ENCODE data around the gene NAAA.
"Not testable (repeated sequence)": the region's sequence is repeated elsewhere in the genome, so short reads cannot be mapped to it uniquely, and the experiment has no call there.

The NAAA gene

DNA sequence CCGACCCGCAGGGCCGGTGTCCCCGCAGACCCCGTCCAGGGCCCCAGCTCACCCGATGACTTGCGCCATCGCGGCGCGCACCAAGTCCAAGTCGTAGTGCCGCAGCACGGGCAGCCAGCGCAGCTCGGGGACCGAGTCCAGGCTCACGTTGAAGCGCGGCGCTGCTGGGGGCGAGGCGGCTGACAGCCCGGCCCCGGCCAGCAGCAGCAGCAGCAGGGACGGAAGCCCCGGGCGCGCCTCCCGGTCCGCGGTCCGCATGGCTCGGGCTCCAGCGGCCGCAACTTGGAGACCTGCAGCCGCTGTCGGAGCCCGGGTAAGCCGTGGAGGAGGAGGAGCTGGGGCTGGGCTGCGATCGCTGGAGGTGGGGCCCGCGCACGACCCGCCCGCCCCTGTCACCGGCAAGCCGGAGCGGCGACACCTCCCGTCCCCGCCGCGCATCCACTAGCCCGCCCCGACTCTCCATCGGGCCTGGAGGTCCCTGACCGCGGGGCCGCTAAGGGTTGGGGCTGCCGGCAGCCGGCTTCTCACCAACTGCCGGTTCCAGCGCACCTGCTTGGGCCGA is at the start of gene NAAA:
Gene NAAA (minus strand): TSS at position 322 of the 562 bp plus-strand sequence. CDS start 64 bp downstream, at position 258.
- DNase-seq (ENCODE audit: low read depth in 2 of 2) = peak; percentile 70 to 74

DNA sequence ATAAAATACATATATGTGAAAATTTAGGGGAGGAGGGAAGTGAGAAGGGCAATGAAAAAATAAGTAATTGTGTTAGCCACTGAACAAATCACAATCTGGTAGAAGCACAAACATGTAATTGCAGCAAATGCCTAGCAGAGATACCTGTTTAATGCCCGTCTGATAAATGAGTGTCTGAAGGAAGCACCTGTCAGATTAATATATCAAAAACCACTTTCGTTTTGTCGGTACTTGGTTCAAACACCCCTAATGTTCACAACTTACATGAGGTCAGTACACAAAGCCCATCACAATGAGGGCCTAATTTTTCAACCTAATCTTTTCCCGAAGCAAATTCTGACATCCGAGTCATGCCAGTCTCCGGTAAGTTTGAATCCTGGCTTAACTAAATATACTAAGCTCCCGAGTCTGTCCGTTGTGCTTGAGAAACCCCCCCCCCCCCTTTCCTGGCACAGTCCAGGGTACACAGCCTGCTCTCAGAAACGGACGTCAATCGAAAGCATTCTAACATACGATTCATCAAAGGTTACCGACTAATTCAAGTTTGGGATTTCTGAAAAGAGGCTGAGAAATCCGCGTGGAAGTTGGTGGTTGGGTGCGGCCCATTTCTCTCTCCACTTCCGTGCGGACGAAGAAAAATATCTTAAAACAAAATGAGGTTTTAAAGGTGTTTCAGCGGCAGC is 49.2 kb upstream of the NAAA start:
- DNase-seq (ENCODE audit: low read depth in 2 of 2) = no peak

DNA sequence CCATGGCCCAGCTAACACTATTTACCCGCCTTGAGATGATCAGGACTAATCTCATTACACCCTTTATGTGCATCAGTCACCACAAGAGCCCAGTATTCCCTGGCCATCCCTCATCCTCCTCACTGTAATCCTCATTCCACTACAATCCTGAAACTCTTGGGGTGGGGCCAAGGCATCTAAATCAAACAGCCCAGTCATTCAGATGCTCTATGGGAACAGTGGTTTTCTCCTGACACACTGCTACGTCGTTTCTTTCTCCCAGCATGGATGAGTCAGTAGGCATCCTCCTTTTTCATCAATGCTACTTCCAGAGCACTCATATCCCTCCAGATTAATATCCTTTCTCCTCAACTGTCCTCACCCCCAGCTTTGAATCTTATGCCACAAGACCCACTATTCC is 44.3 kb upstream of the NAAA start:
- DNase-seq (ENCODE audit: low read depth in 2 of 2) = no peak

DNA sequence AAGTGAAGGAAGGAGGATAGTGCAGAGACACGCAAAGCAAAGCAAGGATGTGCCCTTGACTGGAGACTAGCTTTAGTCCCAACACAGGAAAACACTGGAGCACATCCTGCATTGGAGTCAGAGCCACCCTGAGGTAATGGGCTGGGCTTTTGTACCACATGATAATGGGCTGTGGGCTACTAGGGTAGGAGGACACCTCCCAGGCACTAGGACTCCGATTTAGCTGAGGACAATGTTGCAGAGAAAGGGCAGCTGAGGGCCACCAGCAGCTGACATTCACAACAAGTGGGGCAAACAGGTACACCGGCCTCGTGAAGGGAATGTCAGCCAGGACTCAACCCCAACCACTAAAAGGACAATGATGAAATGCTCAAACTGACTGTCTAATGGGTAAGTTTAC is 39.8 kb upstream of the NAAA start:
- DNase-seq (ENCODE audit: low read depth in 2 of 2) = no peak

DNA sequence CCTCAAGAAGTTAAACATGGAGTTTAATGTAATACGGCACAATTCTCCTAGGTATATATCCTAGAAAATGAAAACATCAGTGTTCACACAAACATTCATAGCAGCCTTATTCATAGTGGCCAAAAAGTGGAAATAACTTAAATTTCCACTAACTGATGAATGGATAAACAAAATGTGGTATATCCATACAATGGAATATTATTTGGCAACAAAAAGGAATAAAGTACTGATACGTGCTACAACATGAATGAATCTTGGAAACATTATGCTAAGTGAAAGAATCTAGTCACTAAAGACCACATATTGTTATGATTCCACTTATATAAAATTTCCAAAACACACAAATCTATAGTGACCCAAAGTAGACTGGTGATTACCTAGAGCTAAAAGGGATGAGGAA is 35.4 kb upstream of the NAAA start:
- DNase-seq (ENCODE audit: low read depth in 2 of 2) = no peak

DNA sequence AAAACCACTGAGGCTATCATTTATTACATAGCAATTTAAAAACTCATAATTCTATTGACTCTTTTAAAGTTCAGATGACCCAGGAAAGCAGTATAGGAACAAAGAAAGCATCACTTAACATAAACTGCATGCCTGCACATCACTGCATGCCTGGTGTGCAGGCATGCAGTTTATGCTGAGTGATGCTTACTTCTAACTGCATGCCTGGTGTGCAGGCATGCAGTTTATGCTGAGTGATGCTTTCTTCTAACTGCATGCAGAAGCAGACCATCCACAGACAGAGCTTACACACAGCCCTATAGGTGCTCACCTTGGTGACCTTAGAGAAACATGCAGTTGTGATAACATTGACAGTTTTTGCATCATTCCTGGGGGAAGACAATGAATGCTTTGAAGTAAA is 33.0 kb upstream of the NAAA start:
- no peak for DNase-seq (ENCODE audit: low read depth in 2 of 2)

DNA sequence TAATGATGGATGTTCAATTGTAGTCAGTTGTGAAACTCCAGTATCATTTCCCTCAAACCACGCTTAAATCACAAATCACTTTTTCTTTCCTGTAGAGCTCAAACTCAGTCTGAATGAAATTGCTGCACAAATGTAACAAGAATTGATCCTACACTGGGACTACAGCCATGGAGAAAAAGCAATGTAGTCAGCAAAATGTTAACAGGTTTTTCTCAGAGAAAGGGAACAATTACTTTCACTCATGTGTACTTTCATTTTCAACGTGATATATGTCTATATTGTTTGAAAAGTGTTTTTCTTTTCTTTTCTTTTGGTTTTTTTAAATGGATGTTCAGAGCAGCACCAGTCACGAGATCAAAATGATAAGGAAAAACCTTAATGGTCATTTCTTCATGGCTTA is 27.3 kb upstream of the NAAA start:
- no peak for DNase-seq (ENCODE audit: low read depth in 2 of 2)

DNA sequence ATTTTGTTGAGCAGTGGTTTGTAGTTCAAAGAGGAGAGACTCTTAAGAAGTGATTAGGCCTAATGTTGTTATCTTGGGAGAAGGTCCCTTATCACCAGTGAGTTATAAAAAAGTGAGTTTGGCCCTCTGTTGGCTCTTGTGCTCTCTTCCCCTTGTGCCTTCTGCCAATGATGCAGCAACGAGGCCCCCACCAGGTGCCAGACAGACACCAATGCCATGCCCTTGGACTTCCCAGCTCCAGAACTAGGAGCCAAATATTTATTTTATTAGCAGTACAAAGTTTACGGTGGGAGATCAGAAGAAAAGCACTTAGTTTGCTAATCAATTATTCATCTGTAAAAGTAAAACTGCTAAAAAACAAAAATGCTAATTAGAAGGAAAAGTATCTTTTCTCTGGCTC is 22.7 kb upstream of the NAAA start:
- no peak for DNase-seq (ENCODE audit: low read depth in 2 of 2)

DNA sequence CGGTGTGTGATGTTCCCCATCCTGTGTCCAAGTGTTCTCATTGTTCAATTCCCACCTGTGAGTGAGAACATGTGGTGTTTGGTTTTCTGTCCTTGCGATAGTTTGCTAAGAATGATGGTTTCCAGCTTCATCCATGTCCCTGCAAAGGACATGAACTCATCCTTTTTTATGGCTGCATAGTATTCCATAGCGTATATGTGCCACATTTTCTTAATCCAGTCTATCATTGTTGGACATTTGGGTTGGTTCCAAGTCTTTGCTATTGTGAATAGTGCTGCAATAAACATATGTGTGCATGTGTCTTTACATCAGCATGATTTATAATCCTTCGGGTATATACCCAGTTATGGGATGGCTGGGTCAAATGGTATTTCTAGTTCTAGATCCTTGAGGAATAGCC is 21.3 kb upstream of the NAAA start:
- DNase-seq (ENCODE audit: low read depth in 2 of 2) = not testable (repeated sequence)

DNA sequence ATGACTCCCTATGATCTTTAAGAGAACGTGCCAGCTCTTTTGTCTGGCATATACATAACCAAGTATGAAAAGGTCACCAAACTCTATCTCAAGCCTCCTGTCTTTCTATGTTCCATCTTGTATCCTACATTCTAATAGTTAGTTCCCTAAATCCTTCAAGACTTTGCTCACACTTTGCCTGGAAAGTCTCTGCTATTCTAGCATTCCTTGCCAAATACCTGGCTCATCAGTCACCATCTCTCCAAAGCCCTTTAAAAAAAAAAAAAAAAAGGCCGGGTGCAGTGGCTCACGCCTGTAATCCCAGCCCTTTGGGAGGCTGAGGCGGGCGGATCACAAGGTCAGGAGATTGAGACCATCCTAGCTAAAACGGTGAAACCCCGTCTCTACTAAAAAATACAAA is 17.7 kb upstream of the NAAA start:
- not testable (repeated sequence) for DNase-seq (ENCODE audit: low read depth in 2 of 2)

DNA sequence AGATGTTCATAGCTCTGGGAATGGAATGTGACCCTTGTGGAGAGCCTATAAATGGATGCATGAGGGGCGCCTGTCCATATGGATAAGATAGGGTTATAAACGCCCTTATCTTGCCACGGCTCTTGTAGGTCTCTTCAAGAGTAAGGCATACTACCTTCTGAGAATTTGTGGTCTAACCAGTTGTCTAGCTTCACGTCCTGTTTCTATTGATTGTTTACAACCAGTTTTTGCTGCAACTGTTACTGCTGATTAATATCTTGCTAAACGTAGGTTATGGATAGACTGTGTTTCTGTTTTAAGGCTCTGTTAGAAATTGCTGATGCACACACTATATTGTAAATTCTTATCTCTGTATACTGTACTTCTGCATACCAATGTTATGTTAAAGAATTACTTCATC is 14.0 kb upstream of the NAAA start:
- not testable (repeated sequence) for DNase-seq (ENCODE audit: low read depth in 2 of 2)

DNA sequence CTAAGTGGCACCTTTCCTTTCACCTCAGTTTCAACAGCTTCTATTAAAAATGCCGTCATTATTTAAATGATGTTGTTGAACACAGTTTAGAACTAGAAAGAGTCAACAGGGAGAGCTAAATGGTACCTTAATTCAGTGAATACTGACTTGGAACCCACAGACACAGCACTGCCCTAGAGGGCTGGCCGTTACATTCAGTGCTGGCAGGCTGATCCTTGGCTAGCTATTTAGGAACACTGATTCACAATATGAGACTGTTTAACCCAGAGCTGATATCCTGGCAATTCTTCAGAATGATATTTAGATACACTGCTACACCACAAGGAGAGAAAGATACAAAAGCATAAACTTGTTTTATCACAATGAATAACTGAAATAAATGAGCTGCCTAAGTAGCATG is 12.7 kb upstream of the NAAA start:
- no peak for DNase-seq (ENCODE audit: low read depth in 2 of 2)

DNA sequence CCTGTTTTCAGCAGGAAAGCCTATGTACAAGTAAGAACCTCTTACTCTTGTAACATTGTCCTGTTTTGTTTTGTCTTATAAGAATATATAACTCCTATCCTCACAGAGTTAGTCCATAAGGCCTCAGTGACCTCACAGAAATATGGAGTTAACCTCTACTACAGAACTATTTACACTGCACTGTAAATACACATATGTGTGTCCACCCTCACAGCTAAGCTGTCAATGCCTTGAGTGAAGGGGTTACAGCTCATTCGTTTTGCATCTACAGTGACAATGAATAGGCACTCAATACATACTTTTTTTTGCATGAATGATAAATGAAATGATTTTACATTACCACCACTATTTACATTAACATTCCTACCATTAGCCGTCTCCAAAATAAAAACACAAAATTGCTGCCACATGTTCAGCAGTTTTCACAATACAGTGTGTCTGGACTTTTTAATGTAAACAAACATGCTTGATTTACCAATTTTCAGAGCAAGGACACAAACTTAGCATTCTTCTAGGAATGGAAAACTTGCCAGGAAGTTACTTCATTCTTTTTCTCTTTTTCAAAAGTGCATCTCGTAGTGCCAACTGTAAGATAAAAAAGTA is 9.5 kb upstream of the NAAA start:
- DNase-seq (ENCODE audit: low read depth in 2 of 2) = no peak

DNA sequence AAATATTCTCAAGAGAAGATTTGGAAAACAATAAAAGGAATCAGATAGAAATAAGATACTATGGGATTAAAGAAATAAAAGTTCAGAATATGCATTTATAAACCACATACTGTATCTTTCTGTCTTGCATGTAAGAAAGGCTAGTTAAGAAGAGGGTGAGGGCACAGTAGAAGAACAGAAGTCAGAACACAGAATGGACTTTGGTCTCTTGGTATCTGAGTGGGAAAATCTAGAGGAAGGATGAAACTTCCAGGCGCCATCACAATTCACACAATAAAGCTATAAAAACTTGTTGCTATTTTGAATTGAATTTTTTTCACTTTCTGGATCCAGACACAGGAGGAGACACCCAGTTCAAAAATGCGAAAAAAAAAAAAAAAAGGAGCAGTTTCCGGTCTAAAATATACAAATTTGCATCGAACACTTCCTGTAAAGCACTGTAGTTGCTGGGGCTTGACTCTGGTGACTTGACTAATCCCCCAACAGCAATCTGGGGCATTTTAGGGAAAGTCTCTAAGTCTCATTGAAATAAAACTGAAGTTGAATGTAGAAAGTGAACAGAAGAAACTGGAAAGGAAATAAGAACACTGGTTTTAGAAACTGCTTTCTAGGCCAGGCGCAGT is 8.1 kb upstream of the NAAA start:
- DNase-seq (ENCODE audit: low read depth in 2 of 2) = no peak

DNA sequence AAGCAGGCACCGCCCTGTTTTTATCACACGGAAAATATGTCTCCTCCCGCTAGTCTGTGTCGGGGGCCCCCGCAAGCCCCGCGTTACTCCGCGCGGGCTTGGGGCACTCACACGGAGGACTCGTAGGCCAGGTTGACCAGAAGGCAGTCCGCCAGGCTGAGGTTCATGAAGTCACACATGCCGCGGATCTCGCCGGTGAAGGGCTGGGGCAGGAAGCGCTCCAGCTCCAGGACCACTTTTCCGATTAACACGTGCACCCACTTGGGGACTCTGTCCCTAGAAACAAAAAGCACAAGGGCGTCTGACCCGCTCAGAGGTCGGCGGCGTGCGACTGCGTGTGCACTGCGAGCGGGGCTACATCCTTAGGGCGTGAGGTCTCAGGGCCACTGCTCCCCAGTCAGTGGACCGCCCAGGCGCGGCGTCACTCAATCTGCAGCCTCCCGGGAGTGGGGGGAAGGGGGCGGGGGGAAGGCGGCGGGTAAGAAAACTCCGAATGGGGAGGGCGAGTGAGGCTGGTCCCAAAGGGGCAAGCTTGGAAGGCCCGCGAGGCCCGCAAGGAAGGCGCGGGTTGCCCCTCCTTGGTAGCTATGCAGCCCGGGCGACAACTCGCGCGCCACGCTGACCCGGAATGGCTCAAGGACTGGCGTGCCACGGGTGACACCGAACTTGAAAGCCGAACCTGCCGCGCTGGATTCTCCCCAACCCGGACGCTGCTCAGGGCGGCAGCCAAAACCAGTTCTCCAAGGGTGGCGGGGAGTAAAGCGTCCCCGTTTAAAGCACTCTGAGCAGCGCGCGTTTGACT is 722 bp downstream of the NAAA start:
- peak; percentile 61 to 70 for DNase-seq (ENCODE audit: low read depth in 2 of 2)

DNA sequence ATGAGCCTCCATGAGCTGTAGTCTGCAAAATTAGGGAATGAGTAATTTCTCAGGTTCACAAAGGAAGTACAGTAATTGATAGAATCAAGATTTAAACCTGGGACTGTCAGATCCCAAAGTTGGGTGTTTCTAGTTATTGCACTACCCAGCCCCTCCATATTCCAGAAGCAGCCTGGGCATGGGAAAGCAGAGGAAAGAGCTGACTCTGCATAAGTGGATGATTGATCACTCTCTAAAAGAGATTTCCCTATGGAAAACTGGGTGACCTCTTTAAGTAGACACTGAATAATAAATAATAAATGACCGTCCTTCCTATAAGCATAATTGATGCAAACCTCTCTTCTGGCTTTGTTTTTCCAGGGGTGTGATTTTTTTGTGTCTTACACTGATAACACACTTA is 5.2 kb downstream of the NAAA start:
- no peak for DNase-seq (ENCODE audit: low read depth in 2 of 2)

DNA sequence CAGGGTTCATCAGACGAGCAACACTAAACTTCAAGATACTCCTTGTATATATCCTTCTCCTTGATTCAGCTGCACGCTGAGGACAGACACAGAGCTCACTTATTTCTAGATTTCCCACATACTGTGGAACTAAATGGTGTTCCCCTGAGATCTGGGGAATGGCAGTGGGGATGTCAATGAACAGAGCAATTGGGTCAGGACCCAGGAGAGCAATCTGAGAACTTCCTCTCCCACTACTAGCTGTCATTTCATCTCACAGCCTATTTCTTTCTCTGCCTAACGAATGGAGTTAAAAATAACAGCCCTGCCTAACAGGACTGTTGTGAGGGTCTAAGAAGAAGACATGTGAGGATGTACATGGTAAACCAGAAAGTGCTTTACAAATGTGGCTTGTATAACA is 10.7 kb downstream of the NAAA start:
- DNase-seq (ENCODE audit: low read depth in 2 of 2) = no peak

DNA sequence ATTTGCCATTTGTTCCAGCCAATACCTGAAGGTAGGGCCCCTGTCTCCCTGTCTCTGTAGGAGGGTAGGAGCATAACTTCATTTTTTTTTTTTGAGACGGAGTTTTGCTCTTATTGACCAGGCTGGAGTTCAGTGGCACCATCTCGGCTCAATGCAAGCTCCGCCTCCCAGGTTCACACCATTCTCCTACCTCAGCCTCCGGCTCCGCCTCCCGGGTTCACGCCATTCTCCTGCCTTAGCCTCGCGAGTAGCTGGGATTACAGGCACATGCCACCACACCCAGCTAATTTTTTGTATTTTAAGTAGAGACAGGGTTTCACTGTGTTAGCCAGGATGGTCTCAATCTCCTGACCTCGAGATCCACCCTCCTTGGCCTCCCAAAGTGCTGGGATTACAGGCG is 15.9 kb downstream of the NAAA start:
- DNase-seq (ENCODE audit: low read depth in 2 of 2) = not testable (repeated sequence)

DNA sequence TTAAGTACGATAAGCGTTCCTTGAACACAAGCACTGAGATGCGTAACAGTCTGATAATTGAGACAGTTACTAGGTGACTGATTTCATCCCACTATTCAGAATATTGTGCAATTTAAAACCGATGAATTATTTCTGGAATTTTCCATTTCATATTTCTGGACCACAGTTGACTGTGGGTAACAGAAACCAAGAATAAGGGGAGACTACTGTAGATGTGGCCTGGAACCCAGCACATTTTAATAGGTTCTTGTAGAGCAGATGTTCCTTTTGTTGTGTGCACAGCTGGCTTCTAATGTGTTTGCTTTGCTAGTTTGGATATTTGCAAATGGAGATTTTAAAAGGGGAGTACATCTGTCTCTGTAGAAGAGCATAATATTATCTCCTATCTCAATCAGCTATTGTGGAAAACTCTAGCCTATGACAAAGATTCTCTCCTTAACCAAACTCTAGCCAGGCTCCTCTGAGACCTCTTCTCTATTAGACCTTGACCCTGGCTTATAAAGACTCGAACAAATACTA is 16.4 kb downstream of the NAAA start:
- DNase-seq (ENCODE audit: low read depth in 2 of 2) = no peak

DNA sequence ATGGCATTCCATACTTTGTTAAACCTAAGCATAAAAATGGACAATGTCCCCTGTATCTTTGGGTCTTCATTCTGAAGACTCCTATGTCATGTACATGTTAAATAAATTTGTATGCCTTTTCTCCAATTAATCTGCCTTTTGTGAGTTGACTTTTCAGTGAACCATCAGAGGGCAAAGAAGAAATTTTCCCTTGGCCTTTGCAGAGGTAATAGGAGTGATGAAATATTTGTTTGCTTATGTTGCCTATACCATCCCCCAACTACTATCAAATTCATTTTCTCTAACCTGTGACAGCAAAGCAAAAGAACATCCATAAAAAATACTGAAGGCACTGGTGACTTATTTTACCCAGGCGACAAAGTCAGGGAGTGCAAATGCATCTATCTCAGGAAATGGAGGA is 18.2 kb downstream of the NAAA start:
- no peak for DNase-seq (ENCODE audit: low read depth in 2 of 2)

DNA sequence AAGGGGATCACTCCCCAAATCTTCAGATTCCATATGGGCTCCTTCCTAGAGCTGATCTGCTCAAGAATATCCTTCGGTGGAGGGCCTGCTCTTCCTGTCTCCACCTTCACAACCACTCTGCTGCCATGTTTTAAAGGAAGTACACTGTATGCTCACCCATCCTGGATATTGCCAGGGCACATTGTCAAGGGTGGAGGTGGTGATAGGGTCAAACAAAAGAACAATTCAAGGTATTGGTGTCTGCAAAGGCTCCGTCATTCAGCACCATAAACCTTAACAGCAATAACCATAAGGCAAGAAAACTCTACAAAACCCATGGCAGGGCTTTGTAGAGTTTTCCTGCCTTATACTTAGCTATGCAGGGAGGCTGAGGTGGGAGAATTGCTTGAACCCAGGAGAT is 18.9 kb downstream of the NAAA start:
- DNase-seq (ENCODE audit: low read depth in 2 of 2) = no peak

DNA sequence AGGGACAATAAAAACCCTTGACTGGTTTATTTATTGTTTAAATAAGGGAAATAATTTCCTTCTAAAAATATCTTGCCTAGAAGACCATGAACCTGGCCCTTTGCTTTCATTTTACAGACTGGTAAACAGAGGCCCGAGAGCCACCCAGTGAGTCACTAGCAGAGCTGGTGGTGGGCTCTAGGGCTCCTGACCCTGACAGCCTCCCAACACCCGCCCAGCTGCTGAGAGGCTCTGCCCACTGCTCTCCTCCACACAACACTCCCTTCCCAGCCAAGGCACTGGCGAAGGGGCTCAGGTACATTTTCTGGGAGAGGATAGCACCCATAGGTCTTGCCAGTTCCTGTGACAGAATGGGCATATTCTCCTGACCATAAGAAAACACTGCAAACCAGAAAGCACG is 20.5 kb downstream of the NAAA start:
- no peak for DNase-seq (ENCODE audit: low read depth in 2 of 2)
